Gastroesophageal sphincter (tissue), 3 donors: Measurements from ENCODE around the gene CD320.

Experiments used
- CTCF ChIP-seq, 4 experiments: fragments of 200-600 bp in 2 of 4; fragments of 450-650 bp in 2 of 4; sonication (generic) in 1 of 4; IDR thresholded peaks; one replicate each; pipeline ENCODE4 v1.5.1; 2017 to 2019; ENCODE audit warnings: antibody characterized with exemption in 4 of 4, mild to moderate bottlenecking in 2 of 4, moderate library complexity in 2 of 4
- EP300 ChIP-seq: sonication (generic); formaldehyde crosslinking; IDR thresholded peaks from one replicate; pipeline ENCODE4 v1.6.1; 2017; ENCODE audit warnings: antibody characterized with exemption, mild to moderate bottlenecking
- POLR2A ChIP-seq, 2 donors: fragments of 450-650 bp; IDR thresholded peaks; one replicate each; pipeline ENCODE4 v1.6.1; 2017; ENCODE audit warnings: antibody characterized with exemption in 2 of 2, mild to moderate bottlenecking in 2 of 2, moderate library complexity in 1 of 2
- POLR2AphosphoS5 ChIP-seq: sonication (generic); formaldehyde crosslinking; IDR thresholded peaks from one replicate; pipeline ENCODE4 v1.6.1; 2017; ENCODE audit warnings: antibody characterized with exemption

GRCh38 chr19:8357007-8357521 is 48.9 kb upstream of the CD320 start:
- no peak for TF ChIP-seq POLR2A (IDR thresholded peaks at IDR 0.05)
- no peak for TF ChIP-seq CTCF (IDR thresholded peaks at IDR 0.05)
- no peak for TF ChIP-seq EP300
- TF ChIP-seq POLR2AphosphoS5: no peak
